ENCODE measurements around the gene RNU6-1.
A peak's percentile ranks its signal among the peaks of the same experiment; 100 is the strongest.

Gene RNU6-1

DNA sequence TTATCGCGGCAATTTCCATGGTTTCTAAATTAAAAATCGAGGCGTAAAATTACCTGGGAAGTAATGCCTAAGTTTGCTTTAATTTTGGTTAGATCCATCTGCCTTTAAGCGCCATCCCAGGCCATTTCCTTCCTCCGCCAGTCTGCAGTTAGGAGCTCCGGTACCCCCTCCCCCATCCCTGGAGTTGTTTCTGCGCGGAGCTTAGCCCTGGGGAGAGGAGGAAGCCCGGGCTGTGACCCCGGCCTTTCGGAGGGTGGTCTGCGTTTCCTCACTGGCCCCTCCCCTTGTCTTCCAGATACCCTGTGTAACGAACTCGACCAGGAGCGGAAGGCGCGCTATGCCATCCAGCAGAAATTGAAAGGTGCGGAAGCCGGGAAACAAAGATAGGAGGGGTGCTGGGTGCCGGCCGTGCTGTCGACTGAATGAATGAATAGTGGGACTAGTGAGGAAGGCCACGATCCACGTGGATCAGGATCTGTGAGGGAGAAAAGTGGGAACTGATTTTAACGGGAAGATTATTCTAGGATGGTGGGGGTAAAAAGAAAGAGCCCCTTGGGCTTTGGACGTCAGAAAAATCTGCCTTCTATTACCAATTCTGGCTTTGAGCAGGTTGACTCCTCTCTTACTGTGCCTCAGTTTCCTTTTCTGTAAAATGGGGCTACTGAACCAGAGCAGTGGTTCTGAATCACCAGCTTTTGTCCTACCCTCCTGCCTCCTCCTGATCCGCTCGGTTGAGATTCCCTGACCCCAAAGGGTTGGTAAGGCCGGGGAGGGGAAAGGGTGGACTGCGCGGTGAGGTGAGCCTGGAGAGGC is 6.7 kb downstream of the RNU6-1 start:
- no peak for DNase-seq (ENCODE audit: low spot score)

DNA sequence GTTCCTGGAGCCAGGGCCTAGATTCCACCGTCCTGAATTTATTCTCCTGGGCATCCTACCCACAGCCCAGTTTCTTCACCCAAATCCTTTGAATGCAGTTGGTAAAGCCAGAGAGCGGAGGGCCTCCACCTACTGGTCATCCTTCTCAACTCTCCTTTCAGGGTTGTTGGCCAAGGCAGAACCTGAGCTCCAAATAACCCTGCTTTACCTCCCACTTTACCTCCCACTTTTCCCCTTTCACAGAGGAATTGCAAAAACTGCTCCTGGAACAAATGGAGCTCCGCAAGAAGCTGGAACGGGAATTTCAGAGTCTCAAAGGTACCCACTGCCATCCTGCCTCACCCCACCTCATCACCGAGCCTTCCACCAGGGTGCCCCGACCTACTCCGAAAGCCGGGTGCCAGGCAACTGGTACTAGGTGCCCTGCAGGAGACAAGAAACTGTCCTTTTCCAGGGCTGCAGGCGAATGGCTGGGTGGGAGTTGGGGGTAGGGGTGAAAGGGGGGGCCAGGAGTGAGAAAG is 7.8 kb downstream of the RNU6-1 start:
- DNase-seq (ENCODE audit: low spot score) = peak; percentile 53

DNA sequence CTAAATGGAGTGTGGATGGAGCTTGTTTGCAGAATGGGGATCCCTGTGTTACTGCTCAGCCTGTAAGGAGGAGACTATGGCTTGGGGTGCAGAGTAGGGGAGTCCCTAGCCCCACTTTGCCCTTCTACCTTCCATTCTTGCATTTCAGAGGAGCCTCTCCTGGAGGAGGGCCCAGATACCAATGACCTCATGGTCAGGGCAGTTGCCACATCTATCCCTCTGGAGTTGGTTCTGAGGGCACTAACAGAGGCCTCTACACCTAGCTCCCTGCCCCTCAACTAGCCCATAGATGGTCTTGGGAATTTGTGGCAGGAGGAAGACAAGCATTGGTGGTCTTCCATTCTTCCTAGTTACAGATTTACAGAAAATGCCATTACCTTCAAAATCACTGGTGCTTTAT is 8.5 kb downstream of the RNU6-1 start:
- DNase-seq (ENCODE audit: low spot score) = no peak

DNA sequence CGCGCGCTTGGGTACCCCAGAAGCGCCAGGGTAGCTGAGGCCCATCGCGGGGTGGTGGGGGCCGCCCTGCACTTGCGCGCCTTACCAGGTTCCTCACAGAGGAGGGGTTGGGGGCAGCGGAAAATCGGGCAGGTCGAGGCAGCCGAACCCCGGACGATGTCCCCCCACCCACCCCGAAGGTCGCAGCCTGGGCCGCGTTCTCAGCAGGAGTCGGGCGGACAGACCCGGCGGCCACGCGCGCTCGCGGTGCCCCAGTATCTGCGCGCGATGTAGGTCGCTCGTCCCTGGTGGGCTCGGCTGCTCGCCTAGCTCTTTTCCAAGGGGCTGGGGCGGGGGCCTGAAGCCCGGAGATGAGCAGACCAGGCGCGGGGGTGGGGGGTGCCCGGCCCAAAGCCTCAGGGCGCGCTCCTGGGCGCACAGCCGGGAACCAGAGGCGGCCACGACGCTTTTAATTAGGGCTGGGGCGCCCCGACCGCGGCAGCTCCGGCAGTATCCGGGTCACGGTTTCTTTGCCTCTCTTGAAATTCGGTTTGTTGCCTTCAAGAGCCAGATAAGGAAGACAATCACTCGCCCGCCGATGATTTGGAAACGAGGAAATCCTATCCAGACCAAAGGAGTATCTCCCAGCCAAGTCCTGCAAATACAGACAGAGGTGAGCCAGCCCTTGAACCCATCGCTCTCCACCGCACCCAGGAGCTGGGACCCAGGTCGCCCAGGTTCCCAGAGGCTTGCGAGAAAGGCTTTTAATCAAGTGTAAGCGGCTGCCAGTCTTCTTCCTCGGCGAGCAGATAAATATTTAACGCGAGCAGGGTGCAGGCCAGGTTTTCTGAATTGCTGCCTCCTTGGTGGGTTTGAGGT is 10.0 kb downstream of the RNU6-1 start:
- no peak for DNase-seq (ENCODE audit: low spot score)

DNA sequence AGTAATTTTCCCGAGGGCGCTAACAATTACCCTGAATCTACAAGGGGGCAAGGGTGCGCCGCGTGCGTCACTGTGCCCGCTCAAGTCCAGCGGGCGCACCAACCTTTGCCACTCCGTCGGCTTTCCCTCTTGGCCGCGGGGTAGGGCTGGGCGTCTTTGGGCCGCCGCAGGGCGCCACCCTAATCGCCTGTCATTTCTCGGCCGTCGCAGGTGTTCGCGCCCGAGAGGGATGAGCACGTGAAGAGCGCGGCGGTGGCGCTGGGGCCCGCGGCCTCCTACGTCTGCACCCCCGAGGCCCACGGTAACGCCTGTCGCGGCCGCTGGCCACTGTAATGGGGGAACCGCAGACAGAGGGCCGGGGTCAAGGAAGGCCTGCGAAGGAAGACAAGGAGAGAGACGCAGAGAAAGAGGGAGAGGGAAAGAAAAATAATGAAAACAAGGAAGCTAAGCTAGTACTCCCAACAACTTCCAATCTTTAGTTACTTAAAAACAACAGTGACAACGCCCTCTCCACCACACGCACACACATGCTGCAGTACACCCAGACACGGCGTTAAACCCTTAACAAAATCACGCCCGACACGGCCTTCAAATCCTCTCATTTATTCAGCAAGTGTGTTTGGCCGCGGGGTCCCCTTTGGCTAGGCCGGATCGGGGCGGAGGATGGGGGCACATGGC is 10.7 kb downstream of the RNU6-1 start:
- DNase-seq (ENCODE audit: low spot score) = no peak

DNA sequence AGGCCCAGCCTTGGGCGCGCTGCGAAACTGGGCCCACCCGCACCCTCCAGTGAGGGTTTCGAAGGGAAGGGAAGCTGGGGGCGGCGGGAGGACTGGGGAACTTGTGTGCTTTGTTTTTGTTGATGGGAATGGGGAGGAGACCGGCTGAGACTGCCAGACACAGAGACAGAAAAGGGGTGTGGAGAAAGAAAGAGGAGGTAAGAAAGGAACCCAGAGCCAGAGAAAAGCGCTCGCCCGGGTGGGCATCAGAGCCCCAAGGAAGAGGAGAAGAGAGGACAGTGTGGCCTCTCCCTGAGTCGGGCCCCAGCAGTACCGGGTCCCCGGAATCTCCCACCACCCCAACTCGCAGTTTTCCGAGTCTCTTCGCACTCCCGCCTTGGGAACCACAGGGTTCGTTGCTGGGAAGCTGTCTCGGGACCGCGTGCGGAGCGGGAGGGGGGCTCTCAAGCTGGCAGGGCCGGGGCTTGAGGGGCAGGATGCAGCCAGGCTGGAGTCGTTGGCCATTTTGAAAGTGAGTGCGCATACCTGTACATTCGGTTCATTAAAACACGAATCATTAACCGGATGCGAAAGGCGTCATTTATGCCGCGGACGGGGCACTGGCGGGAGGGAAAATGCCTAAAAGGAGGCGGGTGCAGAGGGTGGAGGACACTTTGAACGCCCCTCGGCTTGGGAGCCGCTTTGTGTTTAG is 11.4 kb downstream of the RNU6-1 start:
- no peak for DNase-seq (ENCODE audit: low spot score)

DNA sequence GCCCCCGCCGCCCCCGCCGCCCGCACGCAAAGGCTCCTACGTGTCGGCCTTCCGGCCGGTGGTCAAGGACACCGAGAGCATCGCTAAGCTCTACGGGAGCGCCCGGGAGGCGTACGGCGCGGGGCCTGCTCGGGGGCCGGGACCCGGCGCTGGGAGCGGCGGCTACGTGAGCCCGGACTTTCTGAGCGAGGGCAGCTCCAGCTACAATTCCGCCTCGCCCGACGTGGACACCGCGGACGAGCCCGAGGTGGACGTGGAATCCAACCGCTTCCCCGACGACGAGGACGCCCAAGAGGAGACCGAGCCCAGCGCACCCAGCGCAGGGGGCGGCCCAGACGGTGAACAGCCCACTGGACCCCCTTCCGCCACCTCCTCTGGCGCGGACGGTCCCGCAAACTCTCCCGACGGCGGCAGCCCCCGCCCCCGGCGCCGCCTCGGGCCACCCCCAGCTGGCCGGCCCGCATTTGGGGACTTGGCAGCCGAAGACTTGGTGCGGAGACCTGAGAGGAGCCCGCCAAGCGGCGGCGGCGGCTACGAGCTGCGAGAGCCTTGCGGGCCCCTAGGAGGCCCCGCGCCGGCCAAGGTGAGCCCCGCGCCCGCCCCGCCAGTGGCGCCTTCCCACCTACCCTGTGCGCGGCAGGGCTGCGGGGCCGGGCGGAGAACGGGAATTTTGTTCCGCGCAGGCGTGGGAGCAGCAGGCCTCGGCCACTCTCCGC is 12.1 kb downstream of the RNU6-1 start:
- DNase-seq (ENCODE audit: low spot score) = no peak

DNA sequence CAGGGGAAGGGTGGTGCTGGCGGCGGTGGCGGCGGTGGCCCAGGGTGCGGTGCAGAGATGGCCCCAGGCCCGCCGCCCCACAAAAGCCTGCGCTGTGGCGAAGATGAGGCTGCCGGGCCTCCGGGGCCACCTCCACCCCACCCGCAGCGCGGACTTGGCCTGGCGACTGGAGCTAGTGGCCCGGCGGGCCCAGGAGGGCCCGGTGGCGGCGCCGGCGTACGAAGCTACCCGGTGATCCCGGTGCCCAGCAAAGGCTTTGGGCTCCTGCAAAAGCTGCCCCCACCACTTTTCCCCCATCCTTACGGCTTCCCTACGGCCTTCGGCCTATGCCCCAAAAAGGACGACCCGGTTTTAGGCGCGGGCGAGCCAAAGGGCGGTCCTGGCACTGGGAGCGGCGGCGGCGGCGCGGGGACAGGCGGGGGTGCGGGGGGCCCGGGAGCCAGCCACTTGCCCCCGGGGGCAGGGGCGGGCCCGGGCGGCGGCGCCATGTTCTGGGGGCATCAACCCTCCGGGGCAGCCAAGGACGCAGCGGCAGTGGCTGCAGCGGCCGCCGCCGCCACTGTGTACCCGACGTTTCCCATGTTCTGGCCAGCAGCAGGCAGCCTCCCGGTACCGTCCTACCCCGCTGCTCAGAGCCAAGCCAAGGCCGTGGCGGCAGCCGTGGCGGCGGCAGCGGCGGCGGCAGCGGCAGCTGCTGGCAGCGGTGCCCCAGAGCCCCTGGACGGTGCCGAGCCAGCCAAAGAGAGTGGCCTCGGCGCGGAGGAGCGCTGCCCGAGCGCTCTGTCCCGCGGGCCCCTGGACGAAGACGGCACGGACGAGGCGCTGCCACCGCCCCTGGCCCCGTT is 12.9 kb downstream of the RNU6-1 start:
- DNase-seq (ENCODE audit: low spot score) = no peak

DNA sequence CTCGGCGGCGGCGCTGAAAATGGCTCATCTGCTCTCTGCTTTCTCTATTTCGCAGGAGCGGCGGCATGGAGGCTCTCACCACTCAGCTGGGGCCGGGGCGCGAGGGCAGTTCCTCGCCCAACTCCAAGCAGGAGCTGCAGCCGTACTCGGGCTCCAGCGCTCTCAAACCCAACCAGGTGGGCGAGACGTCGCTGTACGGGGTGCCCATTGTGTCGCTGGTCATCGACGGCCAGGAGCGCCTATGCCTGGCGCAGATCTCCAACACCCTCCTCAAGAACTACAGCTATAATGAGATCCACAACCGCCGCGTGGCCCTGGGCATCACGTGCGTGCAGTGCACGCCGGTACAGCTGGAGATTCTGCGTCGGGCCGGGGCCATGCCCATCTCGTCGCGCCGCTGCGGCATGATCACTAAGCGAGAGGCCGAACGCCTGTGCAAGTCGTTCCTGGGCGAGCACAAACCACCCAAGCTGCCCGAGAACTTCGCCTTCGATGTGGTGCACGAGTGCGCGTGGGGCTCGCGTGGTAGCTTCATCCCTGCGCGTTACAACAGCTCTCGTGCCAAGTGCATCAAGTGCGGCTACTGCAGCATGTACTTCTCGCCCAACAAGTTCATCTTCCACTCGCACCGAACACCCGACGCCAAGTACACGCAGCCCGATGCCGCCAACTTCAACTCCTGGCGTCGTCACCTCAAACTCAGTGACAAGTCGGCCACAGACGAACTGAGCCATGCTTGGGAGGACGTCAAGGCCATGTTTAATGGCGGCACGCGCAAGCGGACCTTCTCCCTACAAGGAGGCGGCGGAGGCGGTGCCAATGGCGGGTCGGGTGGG is 13.7 kb downstream of the RNU6-1 start:
- DNase-seq (ENCODE audit: low spot score) = no peak

DNA sequence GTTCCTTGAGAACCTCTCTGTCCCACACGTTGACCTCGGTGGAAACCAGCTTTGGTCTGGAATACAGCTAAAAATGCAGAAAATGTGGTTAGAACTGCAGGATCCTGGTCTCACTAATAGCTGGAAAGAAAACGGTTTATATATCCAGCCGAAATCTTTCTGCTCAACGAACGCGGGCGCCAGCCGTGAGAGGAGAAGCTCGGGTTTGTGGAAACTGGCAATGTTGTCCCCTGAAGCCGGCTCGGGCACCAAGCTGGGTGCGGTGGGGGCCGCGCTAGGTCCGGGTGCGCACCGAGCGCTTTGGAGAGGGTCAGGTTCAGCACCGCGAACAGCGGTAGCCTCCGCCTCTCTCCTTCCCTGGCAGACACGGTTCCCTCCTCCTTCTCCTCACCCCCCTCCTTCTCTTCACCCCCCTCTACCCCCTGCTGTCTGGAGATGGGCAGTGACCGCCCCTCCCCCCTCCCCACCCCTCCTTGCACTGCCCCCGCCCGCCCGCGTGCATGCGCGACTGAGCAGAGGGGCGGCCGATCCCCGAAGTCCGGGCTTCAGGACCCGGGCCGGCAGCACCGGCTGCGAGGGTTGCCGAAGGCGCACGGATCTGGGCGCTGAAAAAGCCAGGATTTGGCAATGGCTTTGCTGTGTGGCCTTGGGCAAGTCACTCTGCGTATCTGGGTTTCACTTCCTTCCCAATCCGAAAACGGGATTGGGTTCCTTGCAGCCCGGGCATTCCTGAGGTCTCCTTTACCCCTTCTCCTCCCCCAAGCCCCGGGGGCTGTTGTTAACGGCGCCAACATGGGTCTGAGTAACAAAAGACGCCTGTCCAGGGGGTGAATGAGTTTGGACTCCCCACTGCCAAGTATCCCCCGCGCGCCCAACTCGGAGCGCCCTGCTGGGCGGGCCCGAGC is 14.6 kb downstream of the RNU6-1 start, which contains the start of gene SKOR1:
Gene SKOR1, plus strand, starts transcription at position 534 of the 905 bp plus-strand sequence. Its CDS starts 94 bp downstream, at position 628.
- no peak for DNase-seq (ENCODE audit: low spot score)

DNA sequence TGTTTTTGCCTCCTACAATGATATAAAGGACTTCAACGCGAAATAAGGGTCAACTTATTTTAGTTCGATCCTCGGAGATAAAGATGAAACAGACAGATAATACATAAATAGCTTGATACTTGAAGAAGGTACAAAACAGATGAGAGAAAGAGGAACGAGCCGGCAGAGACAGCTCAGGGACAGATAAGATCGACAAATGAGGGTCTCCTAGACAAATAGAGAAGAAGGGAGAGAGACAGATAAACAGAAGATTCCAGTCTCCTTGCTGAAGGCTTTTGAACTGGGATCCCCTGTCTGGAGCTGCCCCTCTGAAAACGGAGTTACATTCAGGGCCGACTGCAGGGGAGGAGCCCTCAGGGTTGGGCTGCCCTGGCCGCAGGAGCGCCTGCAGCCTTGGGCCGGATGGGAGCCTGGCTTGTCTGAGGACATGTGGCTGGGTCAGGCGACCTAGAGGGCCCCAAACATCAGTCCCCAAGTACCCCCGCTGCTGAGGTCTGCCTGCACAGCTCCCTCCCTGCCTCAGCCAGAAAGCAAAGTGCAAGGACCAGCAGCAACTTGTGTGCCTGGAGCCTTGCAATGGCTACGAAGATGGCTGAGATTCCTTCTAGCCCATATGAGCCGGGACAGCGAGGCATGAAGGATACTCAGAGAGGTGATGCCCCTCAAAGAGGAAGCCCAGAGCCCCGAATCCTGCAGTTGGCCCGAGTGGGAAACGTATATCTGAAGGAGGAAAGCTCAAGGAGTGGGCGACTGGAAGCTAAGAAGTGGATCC is 15.5 kb downstream of the RNU6-1 start:
- DNase-seq (ENCODE audit: low spot score) = no peak

DNA sequence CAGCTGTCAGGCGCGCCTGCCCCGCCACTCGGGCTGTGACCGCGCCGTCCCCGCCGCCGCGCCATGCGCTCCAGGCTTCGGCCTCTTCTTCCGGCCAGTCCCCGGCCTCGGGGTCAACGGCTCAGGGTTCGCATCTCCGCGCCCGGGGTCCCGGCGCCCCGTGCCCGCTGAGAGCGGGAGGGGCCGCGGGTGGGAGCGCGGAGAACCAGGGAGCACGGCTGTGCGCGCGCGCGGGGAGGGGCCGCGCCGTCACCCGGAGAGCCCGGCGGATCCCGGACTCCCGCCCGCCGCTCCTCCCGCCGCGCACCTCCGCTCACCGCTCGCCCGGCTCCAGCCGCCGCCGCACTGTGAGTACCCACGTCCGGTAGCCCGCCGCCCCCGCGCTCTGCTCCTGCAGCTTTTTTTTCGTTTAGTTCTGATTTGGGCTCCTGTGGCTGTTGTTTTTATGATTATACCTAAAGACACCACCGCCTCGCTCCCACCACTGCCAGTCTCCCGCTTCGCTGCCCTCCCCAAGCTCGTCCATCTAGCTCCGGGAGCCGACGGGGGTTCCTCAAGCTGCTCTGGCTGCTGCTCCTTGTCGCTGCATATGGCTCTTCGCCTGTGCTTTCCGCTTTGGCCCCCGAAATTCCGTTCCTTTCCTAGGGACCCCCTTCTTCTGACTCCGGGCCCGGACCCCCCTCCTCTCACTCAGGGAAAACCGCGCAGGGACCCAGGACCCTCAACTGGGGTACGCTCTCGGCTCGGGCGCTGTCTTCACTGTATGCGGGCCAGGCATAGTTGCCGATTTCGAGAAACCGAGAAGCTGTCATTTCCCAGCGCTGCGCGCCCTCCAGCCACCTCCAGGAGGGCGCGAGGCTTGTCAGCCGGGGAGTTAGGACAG is 16.3 kb downstream of the RNU6-1 start:
- DNase-seq (ENCODE audit: low spot score) = peak; percentile 46

DNA sequence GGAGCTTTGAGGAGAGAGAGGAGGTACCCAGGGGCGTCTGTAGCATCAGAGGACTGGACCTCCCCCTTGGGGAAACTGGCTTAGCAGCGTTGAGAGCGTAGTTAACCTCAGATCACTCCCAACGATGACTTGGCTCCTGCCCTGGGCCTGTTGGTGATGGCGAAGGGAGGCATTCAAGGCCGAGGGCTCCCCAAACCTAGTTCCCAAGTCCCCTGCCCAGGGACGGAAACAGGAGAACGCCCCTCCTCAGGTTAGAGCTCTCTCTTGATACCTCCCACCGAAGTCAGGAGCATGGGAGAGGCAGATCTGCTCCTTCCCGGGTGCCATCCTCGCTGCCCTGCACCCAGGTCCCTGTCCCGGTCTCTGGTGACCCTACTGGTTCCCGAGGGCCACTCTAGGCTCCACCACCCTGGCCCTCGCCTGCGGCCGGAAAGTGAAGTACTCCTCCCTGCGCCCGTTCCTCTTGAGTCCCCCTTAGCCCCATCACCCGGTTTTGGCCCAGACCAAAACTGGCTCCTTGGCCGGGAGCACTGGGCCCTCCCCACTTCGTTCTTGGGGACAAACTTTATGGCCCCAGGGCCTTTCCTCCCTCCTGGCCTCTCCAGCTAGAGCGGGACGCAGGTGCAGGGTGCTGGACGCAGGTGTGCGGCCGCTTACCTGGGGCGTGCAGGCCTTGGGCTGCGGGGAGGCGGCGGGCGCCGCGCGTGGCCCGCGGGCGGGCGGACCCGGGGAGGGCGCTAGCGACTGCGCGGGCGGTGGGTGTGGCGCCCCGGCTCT is 17.1 kb downstream of the RNU6-1 start:
- no peak for DNase-seq (ENCODE audit: low spot score)

DNA sequence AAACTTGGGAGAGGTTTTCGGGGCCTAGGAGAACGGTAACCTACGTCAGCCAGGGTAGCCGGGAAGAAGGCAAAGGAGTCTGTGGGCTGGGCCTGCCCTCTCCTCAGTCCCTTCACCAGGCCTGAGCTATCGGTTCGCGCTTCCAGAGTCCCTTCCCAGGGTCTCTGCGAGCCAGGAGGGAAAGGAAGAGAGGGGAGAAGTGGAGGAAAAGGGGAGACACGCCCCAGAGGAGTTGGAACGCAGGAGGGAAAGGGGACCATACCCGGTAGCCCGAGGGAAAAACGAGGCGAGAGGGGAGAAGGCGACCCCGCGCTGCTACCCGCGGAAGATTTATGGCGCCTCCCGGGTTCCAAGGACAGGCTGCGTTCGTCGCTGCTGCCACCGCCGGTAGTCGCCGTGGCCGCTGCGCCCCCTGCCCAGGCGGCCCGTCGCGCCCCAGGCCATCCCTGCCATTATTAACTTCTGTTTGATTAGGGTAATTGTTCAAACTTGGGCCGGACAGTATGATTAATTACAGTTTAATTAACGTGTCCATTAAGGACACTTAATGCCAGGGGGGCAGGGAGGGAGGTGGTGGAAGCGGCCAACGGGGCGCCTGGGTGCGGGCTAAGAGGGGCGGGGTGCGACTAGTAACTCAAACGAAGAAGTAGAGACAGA is 17.9 kb downstream of the RNU6-1 start:
- no peak for DNase-seq (ENCODE audit: low spot score)

Measured in RKO (cell line).